DND-41 (cell line): ENCODE measurements around the gene C4orf36.

Experiments used
- ATAC-seq: fragments of 200-7000 bp; cut with Tn5 transposase; 3 replicates; pipeline ENCODE4 v1.9.1; 2021; ENCODE audit warnings: low read depth; ENCODE audit not compliant: insufficient read depth
- DNase-seq: peaks from one replicate; pipeline ENCODE4 v3.0.0-alpha.2; 2020
- H2AFZ ChIP-seq: 2 replicates; pipeline ENCODE4 v1.6.0; 2012; ENCODE audit warnings: low read depth, low read length
- H3K27ac ChIP-seq: 2 replicates; pipeline ENCODE4 v1.5.1; 2012; ENCODE audit warnings: low read length, inconsistent platforms
- H3K27me3 ChIP-seq: fragments of 200-600 bp; sonication (generic); 2 replicates; pipeline ENCODE4 v1.6.0; 2012; ENCODE audit warnings: low read length, mild to moderate bottlenecking, inconsistent platforms; ENCODE audit not compliant: insufficient read depth, poor library complexity
- H3K36me3 ChIP-seq: 2 replicates; pipeline ENCODE4 v1.5.1; 2012; ENCODE audit warnings: low read length, inconsistent platforms; ENCODE audit not compliant: insufficient read depth
- H3K4me1 ChIP-seq: 2 replicates; pipeline ENCODE4 v1.5.1; 2012; ENCODE audit warnings: mild to moderate bottlenecking, low read length; ENCODE audit not compliant: insufficient read depth
- H3K4me2 ChIP-seq: 2 replicates; pipeline ENCODE4 v1.6.0; 2012; ENCODE audit warnings: mild to moderate bottlenecking, moderate library complexity, low read length, inconsistent platforms; ENCODE audit not compliant: insufficient read depth
- H3K4me3 ChIP-seq, 2 experiments: fragments of 200-600 bp in 1 of 2; shearing (Covaris generic) in 1 of 2; 2 replicates each; pipeline ENCODE4 v1.5.1; 2012 to 2016; ENCODE audit warnings: inconsistent platforms in 2 of 2, low read length in 2 of 2, mild to moderate bottlenecking in 2 of 2, low read depth in 1 of 2, moderate library complexity in 1 of 2
- H3K79me2 ChIP-seq: 2 replicates; pipeline ENCODE4 v1.6.0; 2012; ENCODE audit warnings: low read length, inconsistent platforms; ENCODE audit not compliant: insufficient read depth
- H3K9ac ChIP-seq: 2 replicates; pipeline ENCODE4 v1.6.0; 2012; ENCODE audit warnings: low read depth, mild to moderate bottlenecking, inconsistent platforms, low read length, moderate library complexity
- H3K9me3 ChIP-seq: 2 replicates; pipeline ENCODE4 v1.5.1; 2012; ENCODE audit warnings: low read length, moderate library complexity, mild to moderate bottlenecking, inconsistent platforms; ENCODE audit not compliant: insufficient read depth, severe bottlenecking
- H4K20me1 ChIP-seq: 2 replicates; pipeline ENCODE4 v1.6.0; 2012; ENCODE audit warnings: low read length; ENCODE audit not compliant: insufficient read depth
- CTCF ChIP-seq: IDR thresholded peaks from 2 replicates; pipeline ENCODE4 v1.5.1; 2012; ENCODE audit warnings: borderline replicate concordance, low read length, moderate library complexity, mild to moderate bottlenecking; ENCODE audit not compliant: poor library complexity, severe bottlenecking; ENCODE audit errors: extremely low read depth
- EZH2 ChIP-seq: IDR thresholded peaks from 3 replicates; pipeline ENCODE4 v1.6.1; 2012; ENCODE audit warnings: borderline replicate concordance, low read depth, mild to moderate bottlenecking, moderate library complexity, low read length, inconsistent platforms; ENCODE audit not compliant: severe bottlenecking

C4orf36 gene

DNA sequence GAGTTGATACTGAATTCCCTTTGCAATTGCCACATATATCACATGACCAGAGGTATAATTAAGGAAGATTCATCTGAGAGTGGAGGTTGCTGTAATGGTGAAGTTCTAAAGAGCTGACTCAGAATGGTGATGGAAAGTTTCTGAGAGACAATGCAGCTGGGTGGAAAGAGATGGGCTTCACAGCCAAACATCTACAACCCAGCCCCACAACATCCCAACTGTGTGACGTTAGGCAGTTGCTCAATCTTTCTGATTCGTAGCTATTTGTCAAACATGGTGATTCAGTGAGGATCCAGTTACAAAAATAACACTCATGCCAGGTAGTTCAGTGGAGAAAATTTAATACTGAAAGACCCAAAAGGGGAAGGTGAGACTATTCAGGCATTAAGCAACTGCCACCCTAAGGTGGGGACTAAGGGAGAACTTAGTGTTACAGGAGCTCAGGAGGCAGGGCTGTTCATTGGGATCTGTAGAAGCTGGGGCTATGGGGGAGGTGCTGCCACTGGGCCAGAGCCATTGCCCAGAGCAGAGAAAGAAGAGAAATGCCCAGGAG lies 35.7 kb upstream of the C4orf36 start:
- H3K27ac ChIP-seq, result no peak overlapping the region
- no peaks in the 10 kb centered on the region for H4K20me1 ChIP-seq
- no peaks in the 10 kb centered on the region for H3K27me3 ChIP-seq
- no peak for ATAC-seq
- H3K36me3 ChIP-seq, result no peaks in the 10 kb centered on the region
- H3K4me3 ChIP-seq, result no peak overlapping the region
- TF ChIP-seq CTCF, result no peak
- H3K79me2 ChIP-seq, result no peaks in the 10 kb centered on the region
- no peak overlapping the region for H3K9ac ChIP-seq
- no peaks in the 10 kb centered on the region for H3K4me1 ChIP-seq
- DNase-seq, result no peak
- no peak overlapping the region for H3K4me2 ChIP-seq
- H2AFZ ChIP-seq, result no peak overlapping the region
- H3K9me3 ChIP-seq, result no peaks in the 10 kb centered on the region

DNA sequence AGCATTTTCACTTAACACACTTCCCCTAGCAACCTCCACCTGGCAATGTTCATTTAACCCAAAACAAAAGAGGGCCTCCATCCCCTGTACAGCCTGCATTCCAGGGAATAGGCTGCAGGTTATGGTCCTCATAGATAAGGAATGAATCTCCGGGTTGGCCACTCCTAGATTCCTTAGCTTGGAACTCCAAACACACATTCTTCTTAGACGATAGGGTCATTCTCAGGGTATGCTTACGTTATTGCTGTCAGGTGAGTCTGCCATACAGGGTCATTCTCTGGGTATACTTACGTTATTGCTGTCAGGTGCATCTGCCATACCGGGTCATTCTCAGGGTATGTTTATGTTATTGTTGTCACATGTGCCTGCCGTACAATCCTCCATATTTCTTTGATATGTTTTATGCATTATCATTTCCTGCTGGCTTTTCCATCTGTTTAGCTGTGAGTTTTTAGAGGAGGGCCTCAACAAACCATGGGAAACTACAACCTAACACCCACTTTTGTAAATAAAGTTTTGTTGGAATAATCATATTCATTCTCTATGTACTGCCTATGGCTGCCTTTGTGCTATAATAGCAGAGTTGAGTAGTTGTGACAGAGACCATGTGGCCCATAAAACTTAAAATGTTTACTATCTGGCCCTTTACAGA lies 34.3 kb upstream of the C4orf36 start:
- Histone ChIP-seq H3K27ac (no peak overlapping the region), H3K27me3 (no peaks in the 10 kb centered on the region), H3K36me3 (no peaks in the 10 kb centered on the region), H3K4me1 (0 out of 2 replicates have a peak, but pooled peaks cover 2% of the 10 kb centered on the region), H3K4me3 (no peak overlapping the region), H3K79me2 (no peaks in the 10 kb centered on the region), H3K9me3 (no peaks in the 10 kb centered on the region), H2AFZ (no peak overlapping the region), H3K4me2 (no peak overlapping the region), H3K9ac (no peak overlapping the region), H4K20me1 (no peaks in the 10 kb centered on the region)
- ATAC-seq, result no peak
- no peak for DNase-seq
- TF ChIP-seq CTCF (no peak), EZH2 (no peak)

DNA sequence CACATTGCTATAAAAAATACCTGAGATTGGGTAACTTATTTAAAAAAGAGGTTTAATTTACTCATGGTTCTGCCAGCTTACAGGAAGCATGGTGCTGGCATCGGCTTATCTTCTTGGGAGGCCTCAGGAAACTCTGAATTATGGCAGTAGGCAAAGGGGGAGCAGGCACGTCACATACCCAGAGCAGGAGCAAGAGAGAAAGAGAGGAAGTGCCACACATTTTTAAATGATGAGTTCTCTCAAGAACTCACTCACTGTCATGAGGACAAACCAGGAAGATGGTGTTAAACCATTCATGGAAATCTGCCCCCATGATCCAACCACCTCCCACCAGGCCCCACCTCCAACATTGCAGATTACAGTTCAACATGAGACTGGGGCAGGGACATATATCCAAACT lies 32.6 kb upstream of the C4orf36 start:
- Histone ChIP-seq H3K27ac (no peak overlapping the region), H3K4me2 (no peak overlapping the region), H2AFZ (no peak overlapping the region), H3K4me1 (0 out of 2 replicates have a peak, but pooled peaks cover 2% of the 10 kb centered on the region), H3K9ac (no peak overlapping the region), H3K4me3 (no peak overlapping the region), H3K36me3 (no peaks in the 10 kb centered on the region), H3K79me2 (no peaks in the 10 kb centered on the region), H4K20me1 (no peaks in the 10 kb centered on the region), H3K27me3 (no peaks in the 10 kb centered on the region), H3K9me3 (no peaks in the 10 kb centered on the region)
- no peak for DNase-seq
- no peak for TF ChIP-seq CTCF
- TF ChIP-seq EZH2, result no peak
- ATAC-seq, result no peak
